Stimulated activated naive CD8-positive, alpha-beta T cell treated with anti-CD3 and anti-CD28 coated beads, Interleukin-15, Interleukin-2, amounts not matched to agents 100 U/mL and 50 U/mL, for 24 hours (primary cell): Measurements from ENCODE around the gene CCNT1.

ENCODE experiments used
- ATAC-seq: fragments of 150-1000 bp; cut with Tn5 transposase; one replicate; pipeline ENCODE4 v1.10.0; 2021
- DNase-seq: peaks from one replicate; pipeline ENCODE4 v3.0.0; 2021

The CCNT1 gene

DNA sequence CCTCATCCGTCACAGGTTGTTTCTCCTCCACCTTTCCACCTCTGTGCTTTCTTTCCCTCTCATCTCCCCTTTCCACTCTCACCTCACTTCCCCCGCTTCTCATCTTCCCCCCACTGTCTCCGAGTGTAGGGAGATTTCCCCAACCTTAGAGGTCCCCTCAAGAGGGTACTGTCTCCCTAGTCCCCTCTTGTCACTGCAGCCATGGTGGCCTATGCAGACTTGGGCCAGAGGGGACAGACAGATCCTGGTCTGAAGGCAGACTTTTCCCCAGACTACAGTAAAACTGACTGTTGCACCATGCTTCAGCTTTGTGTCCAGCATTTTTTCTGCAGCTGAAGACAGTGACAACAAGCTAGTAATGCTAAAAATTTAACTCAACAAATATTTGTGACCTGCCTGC lies 75.7 kb downstream of the CCNT1 start:
- DNase-seq: no peak

GRCh38 chr12:48640428-48640827 lies 76.1 kb downstream of the CCNT1 start:
- no peak for DNase-seq
- ATAC-seq: no peak

More for the DNA sequence above, 75.7 kb downstream of the CCNT1 start:
- no peak for ATAC-seq
